ENCODE results near the gene CEACAM5. TPM values are rescaled to one million over a fixed set of nuclear protein-coding genes. Genes with fewer than 3 reads are reported as not detected.

Gene CEACAM5
- not detected in 2 replicates for total RNA-seq

GRCh38 chr19:41708481-41708880, at the start of gene CEACAM5:
Gene CEACAM5, plus strand, starts transcription at chr19:41708626. Its CDS starts 106 bp downstream, at chr19:41708732.
- DNase-seq (ENCODE audit: low read depth, low spot score): no peak

GRCh38 chr19:41666075-41666474, 42.4 kb upstream of the CEACAM5 start:
- no peak for DNase-seq (ENCODE audit: low read depth, low spot score)

GRCh38 chr19:41668315-41668714, 40.1 kb upstream of the CEACAM5 start:
- no peak for DNase-seq (ENCODE audit: low read depth, low spot score)

GRCh38 chr19:41670755-41671154, 37.7 kb upstream of the CEACAM5 start:
- DNase-seq (ENCODE audit: low read depth, low spot score): no peak

GRCh38 chr19:41671486-41671885, 36.9 kb upstream of the CEACAM5 start:
- no peak for DNase-seq (ENCODE audit: low read depth, low spot score)

DNA sequence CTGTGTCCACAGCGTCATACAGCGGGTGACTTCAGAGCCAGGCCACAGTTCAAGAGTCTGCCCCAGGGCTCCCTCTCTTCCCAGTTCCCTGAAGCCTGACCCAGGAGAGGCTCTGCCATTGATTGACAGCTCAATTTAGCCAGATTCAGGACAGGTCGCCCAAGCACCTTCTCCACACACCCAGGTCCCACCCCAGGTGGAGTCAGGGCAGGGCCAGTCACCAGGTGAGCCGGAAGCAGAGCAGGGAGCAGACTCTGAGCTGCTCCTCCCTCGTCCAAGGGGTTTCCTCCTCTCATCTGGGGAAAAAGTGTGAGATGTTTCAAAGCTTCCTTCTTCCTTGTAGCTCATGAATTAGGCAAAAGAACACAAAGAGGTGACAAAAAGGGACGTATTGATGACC, 26.0 kb upstream of the CEACAM5 start:
- no peak for DNase-seq (ENCODE audit: low read depth, low spot score)

GRCh38 chr19:41687419-41687818, 21.0 kb upstream of the CEACAM5 start:
- DNase-seq (ENCODE audit: low read depth, low spot score): no peak

GRCh38 chr19:41688098-41688497, 20.3 kb upstream of the CEACAM5 start, which contains the start of gene CEACAM7:
Gene CEACAM7, minus strand, starts transcription at chr19:41688270. Its CDS starts 105 bp downstream, at chr19:41688165.
- no peak for DNase-seq (ENCODE audit: low read depth, low spot score)

- no peak for DNase-seq (ENCODE audit: low read depth, low spot score)
These were observed 19.7 kb upstream of the CEACAM5 start for GRCh38 chr19:41688687-41689086.

- DNase-seq (ENCODE audit: low read depth, low spot score): no peak
These were observed 18.2 kb upstream of the CEACAM5 start for GRCh38 chr19:41689993-41690800.

GRCh38 chr19:41690801-41691065, 17.7 kb upstream of the CEACAM5 start:
- no peak for DNase-seq (ENCODE audit: low read depth, low spot score)

- no peak for DNase-seq (ENCODE audit: low read depth, low spot score)
These were observed 17.0 kb upstream of the CEACAM5 start for GRCh38 chr19:41691268-41691970.

- DNase-seq (ENCODE audit: low read depth, low spot score): no peak
These were observed 14.2 kb upstream of the CEACAM5 start for GRCh38 chr19:41694196-41694595.

DNA sequence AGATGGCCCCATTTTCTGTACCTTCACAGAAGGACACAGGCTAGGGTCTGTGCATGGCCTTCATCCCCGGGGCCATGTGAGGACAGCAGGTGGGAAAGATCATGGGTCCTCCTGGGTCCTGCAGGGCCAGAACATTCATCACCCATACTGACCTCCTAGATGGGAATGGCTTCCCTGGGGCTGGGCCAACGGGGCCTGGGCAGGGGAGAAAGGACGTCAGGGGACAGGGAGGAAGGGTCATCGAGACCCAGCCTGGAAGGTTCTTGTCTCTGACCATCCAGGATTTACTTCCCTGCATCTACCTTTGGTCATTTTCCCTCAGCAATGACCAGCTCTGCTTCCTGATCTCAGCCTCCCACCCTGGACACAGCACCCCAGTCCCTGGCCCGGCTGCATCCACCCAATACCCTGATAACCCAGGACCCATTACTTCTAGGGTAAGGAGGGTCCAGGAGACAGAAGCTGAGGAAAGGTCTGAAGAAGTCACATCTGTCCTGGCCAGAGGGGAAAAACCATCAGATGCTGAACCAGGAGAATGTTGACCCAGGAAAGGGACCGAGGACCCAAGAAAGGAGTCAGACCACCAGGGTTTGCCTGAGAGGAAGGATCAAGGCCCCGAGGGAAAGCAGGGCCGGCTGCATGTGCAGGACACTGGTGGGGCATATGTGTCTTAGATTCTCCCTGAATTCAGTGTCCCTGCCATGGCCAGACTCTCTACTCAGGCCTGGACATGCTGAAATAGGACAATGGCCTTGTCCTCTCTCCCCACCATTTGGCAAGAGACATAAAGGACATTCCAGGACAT, 13.4 kb upstream of the CEACAM5 start:
- no peak for DNase-seq (ENCODE audit: low read depth, low spot score)

- no peak for DNase-seq (ENCODE audit: low read depth, low spot score)
These were observed 12.7 kb upstream of the CEACAM5 start for GRCh38 chr19:41695745-41696144.

- no peak for DNase-seq (ENCODE audit: low read depth, low spot score)
These were observed 11.8 kb upstream of the CEACAM5 start for GRCh38 chr19:41696402-41697197.

GRCh38 chr19:41697198-41697855, 11.1 kb upstream of the CEACAM5 start:
- no peak for DNase-seq (ENCODE audit: low read depth, low spot score)

- DNase-seq (ENCODE audit: low read depth, low spot score): no peak
These were observed 9.6 kb upstream of the CEACAM5 start for GRCh38 chr19:41698746-41699230.

GRCh38 chr19:41699231-41699967, 9.0 kb upstream of the CEACAM5 start:
- no peak for DNase-seq (ENCODE audit: low read depth, low spot score)

- DNase-seq (ENCODE audit: low read depth, low spot score): no peak
These were observed 8.5 kb upstream of the CEACAM5 start for GRCh38 chr19:41699968-41700323.
